ENCODE data around the gene SPAG16.

DNA sequence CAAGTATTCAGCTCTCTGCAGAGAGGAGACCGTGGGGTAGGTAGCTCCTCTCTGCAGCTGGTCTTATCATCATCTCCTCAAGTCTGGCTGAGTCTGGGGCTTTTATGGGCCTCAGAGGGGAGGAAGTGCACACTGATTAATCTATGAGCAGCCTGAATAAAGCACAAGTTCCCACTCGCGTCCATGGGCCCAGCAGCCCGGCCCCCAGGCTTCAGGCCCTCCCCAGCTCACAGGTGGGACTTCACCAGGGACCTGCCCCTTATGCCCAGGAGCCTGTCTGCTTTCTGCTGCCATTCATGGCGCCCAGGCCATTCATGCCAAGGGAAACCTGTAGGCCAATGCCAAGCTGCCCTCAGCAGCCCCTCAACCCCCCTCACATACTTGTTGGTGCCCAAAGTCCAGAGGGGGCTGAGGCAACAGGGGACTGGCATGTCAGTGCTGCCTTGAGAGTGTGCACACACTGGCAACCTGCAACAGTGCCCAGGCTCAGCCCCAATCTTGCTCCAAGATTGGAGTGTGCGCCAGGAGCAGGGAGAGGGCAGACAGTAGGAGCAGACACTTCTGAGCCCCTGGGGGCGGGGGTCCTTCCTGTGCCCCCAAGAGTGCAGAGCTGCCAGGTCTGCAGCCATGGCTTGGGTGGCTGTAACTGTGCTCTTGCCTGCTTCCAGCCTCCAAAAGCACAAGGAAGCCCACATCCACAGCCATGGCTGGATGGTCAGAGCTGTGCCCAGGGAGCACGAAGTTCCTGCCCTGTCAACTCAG is 751.0 kb downstream of the SPAG16 start:
- TF ChIP-seq, protein P1, sequence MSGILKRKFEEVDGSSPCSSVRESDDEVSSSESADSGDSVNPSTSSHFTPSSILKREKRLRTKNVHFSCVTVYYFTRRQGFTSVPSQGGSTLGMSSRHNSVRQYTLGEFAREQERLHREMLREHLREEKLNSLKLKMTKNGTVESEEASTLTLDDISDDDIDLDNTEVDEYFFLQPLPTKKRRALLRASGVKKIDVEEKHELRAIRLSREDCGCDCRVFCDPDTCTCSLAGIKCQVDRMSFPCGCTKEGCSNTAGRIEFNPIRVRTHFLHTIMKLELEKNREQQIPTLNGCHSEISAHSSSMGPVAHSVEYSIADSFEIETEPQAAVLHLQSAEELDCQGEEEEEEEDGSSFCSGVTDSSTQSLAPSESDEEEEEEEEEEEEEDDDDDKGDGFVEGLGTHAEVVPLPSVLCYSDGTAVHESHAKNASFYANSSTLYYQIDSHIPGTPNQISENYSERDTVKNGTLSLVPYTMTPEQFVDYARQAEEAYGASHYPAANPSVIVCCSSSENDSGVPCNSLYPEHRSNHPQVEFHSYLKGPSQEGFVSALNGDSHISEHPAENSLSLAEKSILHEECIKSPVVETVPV (CRISPR knock-in tag; IDR thresholded peaks at IDR 0.05): no peak
- TF ChIP-seq ZNF8 (CRISPR knock-in tag; IDR thresholded peaks at IDR 0.05) (no peak), CSDC2 (CRISPR knock-in tag; IDR thresholded peaks at IDR 0.05) (no peak), TCF4 (CRISPR knock-in tag; IDR thresholded peaks at IDR 0.05; ENCODE audit: borderline replicate concordance) (no peak), ZNF70 (CRISPR knock-in tag; IDR thresholded peaks at IDR 0.05) (no peak)
